KOPT-K1 (cell line): ENCODE results near the gene ZNF782.
"Not testable (repeated sequence)": the region's sequence is repeated elsewhere in the genome, so short reads cannot be mapped to it uniquely, and the experiment has no call there.

Source experiments
- H3K27ac ChIP-seq: fragments of 200-600 bp; sonication (generic); 2 replicates; pipeline ENCODE4 v1.5.1; 2016; ENCODE audit warnings: antibody characterized with exemption, mild to moderate bottlenecking, low read depth, low read length; ENCODE audit not compliant: poor library complexity, severe bottlenecking
- H3K36me3 ChIP-seq: fragments of 200-600 bp; sonication (generic); 2 replicates; pipeline ENCODE4 v1.5.1; 2017; ENCODE audit warnings: antibody characterized with exemption, mild to moderate bottlenecking, low read length, moderate library complexity; ENCODE audit not compliant: insufficient read depth
- H3K9me3 ChIP-seq: fragments of 200-600 bp; sonication (generic); 2 replicates; pipeline ENCODE4 v1.5.1; 2017; ENCODE audit warnings: antibody characterized with exemption, low read length, mild to moderate bottlenecking; ENCODE audit not compliant: insufficient read depth, poor library complexity, severe bottlenecking

The ZNF782 gene

DNA sequence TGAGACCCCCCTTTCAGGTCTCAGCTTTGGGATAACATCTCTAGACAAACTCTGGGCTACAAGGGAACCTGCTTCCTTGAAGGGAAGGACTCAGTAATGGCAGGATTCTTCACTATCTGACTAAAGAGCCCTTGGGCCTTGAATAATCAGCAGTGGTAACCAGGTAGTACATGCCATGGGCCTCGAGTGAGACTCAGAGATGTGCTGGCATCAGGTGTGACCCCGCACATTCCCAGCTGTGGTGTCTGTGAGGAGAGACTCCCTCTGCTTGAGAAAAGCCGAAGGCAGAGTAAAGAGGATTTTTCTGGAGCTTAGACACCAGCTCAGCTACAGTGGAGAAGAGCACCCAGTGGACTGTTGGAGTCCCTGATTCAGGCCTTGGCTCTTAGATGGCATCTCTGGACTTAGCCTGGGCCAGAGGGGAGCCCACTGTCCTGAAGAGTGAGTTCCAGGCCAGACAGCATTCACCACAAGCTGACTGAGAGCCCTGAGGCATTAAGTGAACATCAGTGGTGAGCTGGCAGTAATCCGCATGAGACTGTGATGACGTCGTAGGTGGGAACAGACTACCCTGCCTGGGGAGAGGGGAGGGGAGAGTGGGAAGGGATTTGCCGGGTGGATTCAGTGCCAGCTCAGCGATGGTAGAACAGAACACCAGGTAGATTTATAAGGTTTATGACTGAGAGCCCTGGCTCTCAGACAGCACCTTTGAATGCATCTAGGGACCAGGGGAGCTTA, 5.3 kb upstream of the ZNF782 start:
- Histone ChIP-seq H3K36me3 (no peaks in the 10 kb centered on the region), H3K9me3 (no peaks in the 10 kb centered on the region), H3K27ac (no peak overlapping the region)

DNA sequence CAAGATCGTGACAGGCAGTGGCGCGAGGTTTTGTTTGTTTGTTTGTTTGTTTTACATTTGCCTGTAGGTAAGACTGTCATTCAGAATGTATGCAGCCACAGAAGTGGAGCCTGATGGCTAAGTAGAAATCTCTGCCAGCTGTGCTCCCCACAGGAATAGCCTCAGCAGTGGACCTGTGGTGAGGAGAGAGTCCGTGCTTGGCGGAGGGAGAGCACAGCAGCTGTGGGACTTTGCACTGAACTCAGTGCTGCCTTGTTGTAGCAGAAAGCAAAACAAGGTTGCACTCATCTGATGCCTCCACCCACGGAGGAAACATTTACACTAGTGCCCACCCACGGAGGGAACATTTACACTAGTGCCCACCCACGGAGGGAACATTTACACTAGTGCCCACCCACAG, 4.4 kb upstream of the ZNF782 start:
- Histone ChIP-seq H3K9me3 (no peaks in the 10 kb centered on the region), H3K27ac (no peak overlapping the region), H3K36me3 (no peaks in the 10 kb centered on the region)

DNA sequence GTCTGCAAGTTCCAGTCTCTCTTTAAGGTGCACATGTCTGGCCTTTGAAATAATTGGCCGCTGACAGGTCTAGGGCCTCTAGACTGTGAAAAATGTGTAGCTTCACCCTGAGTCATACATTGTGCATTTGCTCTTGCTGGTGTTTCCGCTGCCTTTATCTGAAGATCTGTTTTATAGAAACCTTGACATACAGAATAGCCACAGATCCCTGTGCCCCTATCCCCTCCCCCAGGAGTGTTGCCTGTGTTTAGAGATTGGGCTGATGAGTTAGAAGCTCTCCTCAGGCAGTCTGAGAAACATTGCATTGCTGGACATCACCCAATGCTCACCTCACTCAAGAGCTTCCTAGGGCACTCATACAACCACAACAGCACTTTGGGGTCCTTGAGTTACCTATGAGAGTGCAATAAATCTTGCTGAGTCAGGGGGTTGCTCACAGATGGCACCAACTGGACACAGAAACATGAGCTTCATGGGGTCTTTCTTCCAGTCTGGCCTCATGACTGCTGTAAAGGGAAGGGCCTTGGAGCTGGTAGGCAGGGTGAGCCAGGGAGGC, 3.8 kb upstream of the ZNF782 start:
- no peaks in the 10 kb centered on the region for H3K9me3 ChIP-seq
- no peak overlapping the region for H3K27ac ChIP-seq

DNA sequence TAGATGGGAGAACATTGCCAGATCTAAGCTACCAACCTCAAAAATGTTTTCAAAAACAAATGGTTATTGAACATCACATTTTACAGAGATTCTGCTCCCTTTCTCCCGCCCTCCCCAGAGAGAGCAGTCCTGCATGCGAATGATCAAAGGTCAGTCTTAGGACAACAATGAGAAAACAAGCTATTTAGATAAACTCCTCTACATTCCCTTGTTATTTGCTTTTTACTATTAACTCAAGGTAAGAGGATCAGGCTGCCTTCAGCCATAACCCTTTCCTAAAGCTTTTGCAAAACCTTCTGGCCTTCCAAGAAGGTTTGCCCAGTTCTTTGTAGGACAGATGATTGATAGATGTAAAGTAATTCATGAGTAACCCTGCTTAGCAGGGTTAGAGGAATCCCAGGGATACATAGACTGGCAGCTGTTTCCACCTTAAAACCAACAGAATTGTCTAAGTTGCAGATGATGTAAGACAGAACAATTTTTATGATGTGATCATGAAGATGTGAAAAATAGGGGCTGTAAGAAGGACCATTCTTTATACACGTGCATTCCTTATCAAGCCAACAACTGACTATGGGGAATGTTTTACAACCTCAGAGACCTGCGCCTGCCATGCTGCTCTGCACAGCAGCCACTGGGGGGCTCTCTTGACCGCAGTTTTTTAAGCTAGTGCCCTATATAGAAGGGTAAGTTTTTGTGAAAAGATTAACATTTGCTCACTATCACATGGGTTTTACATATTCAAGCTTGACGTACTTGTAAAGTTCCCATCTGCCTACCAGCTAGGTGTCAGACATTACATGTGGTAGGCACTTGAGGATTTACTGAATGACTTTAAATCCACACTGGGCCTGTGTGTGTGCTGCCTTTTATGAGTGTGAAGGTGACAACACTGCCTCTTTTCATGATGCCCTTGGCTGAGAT, 2.3 kb upstream of the ZNF782 start:
- H3K9me3 ChIP-seq: no peaks in the 10 kb centered on the region
- H3K27ac ChIP-seq: no peak overlapping the region
- no peaks in the 10 kb centered on the region for H3K36me3 ChIP-seq

More for the DNA sequence above, 3.8 kb upstream of the ZNF782 start:
- no peaks in the 10 kb centered on the region for H3K36me3 ChIP-seq

DNA sequence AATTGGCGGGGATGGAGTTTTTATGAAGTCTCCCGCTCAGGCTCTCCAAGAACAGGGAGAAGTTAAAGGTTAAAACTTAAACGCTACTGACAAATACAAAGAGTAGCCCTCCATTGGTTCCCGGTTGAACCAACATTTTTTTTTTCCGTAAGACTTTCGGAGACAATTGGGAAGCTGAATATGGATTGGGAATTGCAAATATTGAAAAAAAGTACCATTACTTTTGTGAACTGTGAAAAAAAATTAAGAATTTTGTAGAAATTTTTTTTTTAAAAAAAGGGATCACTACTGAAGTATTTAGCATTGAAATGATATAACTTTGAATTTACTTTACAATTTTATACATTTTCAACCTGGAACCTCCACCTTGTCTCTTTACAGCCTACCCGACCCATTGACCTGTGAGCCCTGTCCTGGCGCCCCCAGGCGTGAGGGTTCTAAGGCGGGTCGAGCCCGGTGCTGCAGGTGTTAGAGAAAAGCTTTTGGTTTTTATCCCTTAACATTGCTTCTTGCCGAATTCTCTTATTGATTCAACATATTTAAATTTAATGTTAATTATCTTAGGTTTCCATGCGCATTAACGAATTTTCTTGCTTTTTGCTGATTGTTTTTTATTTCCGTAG, 448 bp upstream of the ZNF782 start:
- no peaks in the 10 kb centered on the region for H3K36me3 ChIP-seq
- H3K27ac ChIP-seq: peak overlapping the region; percentile 56
- H3K9me3 ChIP-seq: peaks cover 6% of the 10 kb centered on the region

DNA sequence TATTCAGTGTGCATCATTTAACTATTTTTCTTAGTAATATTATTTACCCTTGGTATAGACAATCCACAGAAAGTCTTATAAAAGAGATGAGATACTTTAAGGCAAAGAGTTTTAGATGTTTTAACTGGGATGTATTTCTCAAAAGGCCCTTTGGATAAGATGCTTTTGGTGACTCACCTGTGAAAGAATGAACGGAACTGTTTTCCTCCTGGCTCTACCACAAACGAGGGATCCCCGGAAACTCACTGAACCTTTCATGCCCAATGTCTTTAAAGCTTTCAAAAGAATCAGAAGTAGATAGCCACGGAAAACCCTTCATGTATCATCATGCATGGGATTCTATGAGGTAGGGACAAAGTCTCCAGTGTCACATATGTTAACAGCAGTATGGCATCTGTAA, 1.6 kb downstream of the ZNF782 start:
- no peaks in the 10 kb centered on the region for H3K36me3 ChIP-seq
- no peak overlapping the region for H3K27ac ChIP-seq

DNA sequence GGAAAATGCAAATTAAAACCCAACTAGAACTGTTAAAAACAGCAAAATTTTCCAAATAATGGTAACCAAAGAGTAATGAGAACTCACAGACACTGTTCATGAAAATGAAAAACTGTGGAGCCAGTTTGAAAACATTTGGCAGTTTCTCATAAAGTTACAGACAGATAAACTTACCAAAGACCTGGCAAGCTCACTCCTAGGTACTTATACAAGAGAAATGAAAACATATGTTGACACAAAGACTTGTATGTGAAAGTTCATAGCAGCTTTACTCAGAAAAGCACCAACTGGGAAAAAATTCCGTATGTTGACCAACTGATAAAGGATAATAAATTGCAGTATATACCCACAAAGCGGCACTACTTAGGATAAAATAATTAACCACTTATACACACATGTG, 10.3 kb downstream of the ZNF782 start:
- Histone ChIP-seq H3K36me3 (peaks cover 46% of the 10 kb centered on the region), H3K9me3 (peaks cover 95% of the 10 kb centered on the region), H3K27ac (no peak overlapping the region)

More for the DNA sequence above, 1.6 kb downstream of the ZNF782 start:
- H3K9me3 ChIP-seq: peaks cover 25% of the 10 kb centered on the region

DNA sequence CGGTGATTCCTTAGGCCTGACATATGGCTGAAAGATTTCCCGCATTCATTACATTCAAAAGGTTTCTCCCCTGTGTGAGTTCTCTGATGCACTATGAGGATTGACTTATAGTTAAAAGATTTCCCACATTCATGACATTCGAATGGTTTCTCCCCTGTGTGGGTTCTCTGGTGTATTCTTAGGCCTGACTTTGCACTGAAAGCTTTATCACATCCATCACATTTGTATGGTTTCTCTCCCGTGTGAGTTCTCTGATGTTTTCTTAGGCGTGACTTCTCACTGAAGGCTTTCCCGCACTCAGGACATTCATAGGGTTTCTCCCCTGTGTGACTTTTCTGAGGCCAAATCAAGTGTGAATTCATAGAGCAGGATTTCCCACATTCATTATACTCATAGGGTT, 35.8 kb downstream of the ZNF782 start:
- H3K27ac ChIP-seq: no peak overlapping the region
- H3K36me3 ChIP-seq: peaks cover 64% of the 10 kb centered on the region
- H3K9me3 ChIP-seq: peaks cover 98% of the 10 kb centered on the region

DNA sequence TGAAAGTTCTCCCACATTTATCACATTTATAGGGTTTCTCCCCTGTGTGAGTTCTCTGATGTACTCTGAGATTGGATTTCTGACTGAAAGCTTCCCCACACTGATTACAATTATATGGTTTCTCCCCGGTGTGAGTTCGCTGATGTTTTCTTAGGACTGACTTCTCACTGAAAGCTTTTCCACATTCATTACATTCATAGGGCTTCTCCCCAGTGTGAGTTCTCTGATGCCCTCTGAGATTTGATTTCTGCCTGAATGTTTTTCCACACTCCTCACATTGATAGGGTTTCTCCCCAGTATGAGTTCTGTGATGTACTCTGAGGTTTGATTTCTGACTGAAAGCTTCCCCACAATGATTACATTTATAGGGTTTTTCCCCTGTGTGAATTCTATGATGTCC, 36.3 kb downstream of the ZNF782 start:
- H3K27ac ChIP-seq: no peak overlapping the region
- peaks cover 58% of the 10 kb centered on the region for H3K36me3 ChIP-seq
- peaks cover 93% of the 10 kb centered on the region for H3K9me3 ChIP-seq

DNA sequence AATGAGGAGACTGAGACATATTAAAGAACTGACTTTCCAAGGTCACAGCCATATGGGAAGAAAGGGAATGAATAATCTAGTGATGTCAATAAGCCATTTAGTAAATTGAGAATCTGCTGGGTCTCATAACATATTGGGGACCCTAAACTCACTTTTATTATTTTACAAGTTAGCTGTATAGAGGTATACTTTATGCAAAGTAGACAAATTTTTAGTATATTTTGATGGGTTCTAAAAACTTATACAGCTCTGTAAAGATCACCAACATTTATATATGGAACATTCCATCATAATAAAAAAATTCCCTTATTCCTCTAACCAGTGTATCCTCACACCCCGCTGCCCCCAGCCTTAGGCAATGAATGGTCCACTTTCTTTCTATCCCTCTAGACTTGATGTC, 40.7 kb downstream of the ZNF782 start:
- Histone ChIP-seq H3K36me3 (peaks cover 21% of the 10 kb centered on the region; the same call in 1 of the 2 replicates), H3K27ac (no peak overlapping the region), H3K9me3 (peaks cover 71% of the 10 kb centered on the region)

DNA sequence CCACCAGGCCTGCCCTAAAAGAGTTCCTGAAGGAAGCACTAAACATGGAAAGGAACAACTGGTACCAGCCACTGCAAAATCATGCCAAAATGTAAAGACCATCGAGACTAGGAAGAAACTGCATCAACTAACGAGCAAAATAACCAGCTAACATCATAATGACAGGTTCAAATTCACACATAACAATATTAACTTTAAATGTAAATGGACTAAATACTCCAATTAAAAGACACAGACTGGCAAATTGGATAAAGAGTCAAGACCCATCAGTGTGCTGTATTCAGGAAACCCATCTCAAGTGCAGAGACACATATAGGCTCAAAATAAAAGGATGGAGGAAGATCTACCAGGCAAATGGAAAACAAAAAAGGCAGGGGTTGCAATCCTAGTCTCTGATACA, 55.4 kb downstream of the ZNF782 start:
- peaks cover 41% of the 10 kb centered on the region for H3K9me3 ChIP-seq

DNA sequence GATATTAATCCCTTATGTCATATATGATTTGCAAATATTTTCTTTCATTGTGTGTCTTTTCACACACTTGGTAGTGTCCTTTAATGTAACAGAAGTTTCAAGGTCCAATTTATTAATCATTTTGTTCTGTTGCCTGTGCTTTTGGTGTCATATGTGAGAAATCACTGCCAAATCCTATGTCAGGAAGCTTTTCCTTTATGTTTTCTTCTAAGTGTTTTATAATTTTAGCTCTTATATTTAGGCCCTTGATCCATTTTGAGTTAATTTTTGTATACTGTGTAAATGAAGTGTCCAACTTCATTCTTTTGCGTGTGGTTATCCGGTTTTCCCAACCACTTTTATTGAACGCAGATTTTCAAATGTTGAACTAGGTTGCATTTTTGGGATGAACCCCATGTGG, 70.3 kb downstream of the ZNF782 start:
- H3K36me3 ChIP-seq: no peaks in the 10 kb centered on the region; the same call in 1 of the 2 replicates
- H3K27ac ChIP-seq: no peak overlapping the region
- H3K9me3 ChIP-seq: peaks cover 14% of the 10 kb centered on the region

More for the DNA sequence above, 55.4 kb downstream of the ZNF782 start:
- H3K27ac ChIP-seq: not testable (repeated sequence)
- peaks cover 22% of the 10 kb centered on the region; the same call in 1 of the 2 replicates for H3K36me3 ChIP-seq

DNA sequence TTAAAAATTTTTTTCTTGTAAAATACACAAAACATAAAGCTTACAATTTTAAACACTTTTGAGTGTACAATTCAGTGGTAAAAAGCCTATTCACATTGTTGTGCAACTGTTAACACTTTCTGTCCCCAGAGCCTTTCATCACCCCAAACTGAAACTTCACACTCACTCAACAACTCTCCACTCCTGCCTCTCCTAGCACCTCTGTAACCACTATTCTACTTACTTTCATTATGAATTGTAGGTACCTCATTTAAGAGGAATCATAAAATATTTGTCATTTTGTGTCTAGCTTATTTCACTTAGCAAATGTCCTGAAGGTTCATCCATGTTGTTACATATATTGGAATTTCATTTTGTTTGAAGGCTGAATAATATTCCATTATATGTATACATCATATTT, 72.1 kb downstream of the ZNF782 start:
- no peaks in the 10 kb centered on the region for H3K9me3 ChIP-seq
- no peak overlapping the region for H3K27ac ChIP-seq
- no peaks in the 10 kb centered on the region for H3K36me3 ChIP-seq

DNA sequence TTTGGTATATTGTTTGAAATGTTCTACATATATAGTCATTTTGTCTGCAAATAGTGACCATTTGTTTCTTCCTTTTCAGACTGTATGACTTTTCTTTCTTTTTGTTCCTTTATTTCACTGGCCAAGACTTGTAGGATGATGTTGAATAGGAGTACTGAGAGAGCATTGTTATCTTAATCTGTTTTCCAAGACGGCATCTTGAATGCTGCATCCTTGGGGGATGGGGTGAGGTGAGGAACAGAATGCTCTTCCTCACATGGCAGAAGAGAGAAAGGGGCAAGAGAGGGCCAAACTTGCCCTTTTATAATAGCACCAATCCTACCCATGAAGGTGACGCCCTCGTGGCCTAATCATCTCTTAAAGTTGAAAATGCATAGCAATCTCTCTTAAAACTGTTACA, 72.8 kb downstream of the ZNF782 start:
- Histone ChIP-seq H3K9me3 (no peaks in the 10 kb centered on the region), H3K36me3 (no peaks in the 10 kb centered on the region), H3K27ac (no peak overlapping the region)

DNA sequence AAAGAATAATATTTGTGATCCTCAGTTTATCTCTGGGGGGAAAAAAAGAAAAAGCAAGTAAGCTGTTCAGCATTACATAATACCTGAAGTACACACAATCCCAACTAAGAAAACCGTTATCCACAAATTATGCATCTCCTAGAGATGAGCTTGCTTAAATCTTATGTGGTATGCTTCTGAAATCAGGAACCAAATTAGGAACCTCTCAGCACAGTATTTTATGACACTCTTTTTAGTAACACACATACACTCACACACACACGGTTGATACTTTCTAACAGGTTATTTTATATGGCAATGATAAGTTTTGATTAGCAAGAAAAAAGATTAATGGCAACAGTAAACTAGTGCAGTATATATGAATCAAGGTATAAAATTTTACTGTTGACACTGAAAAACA, 75.2 kb downstream of the ZNF782 start:
- Histone ChIP-seq H3K27ac (no peak overlapping the region), H3K9me3 (no peaks in the 10 kb centered on the region), H3K36me3 (peaks cover 21% of the 10 kb centered on the region)
